ENCODE results near the gene RPL38.
A peak's percentile ranks its signal among the peaks of the same experiment; 100 is the strongest.

Gene RPL38

GRCh38 chr17:74226252-74226651 is 22.8 kb downstream of the RPL38 start:
- no peak overlapping the region for H3K4me2 ChIP-seq (ENCODE audit: low read length, poor library complexity, severe bottlenecking)
- H2BK15ac ChIP-seq (ENCODE audit: low read depth, poor library complexity, severe bottlenecking): no peak overlapping the region
- no peaks in the 10 kb centered on the region for H3K4me1 ChIP-seq (ENCODE audit: control insufficient read depth, insufficient read depth, low read depth, low read length)
- H3K9me3 ChIP-seq (ENCODE audit: control insufficient read depth, low read length): no peaks in the 10 kb centered on the region
- H4K8ac ChIP-seq (ENCODE audit: low read length): no peak overlapping the region
- no peak overlapping the region for H3K4me3 ChIP-seq (ENCODE audit: insufficient read depth in 1 of 2, low read depth in 1 of 2, low read length in 2 of 2)
- no peak for DNase-seq
- peaks cover 5 to 25% of the 10 kb centered on the region in 2 experiments for H3K27me3 ChIP-seq (ENCODE audit: control insufficient read depth in 1 of 2, insufficient read depth in 1 of 2, low read length in 2 of 2)
- no peak overlapping the region for H2AFZ ChIP-seq (ENCODE audit: low read depth, low read length)
- H2AK5ac ChIP-seq (ENCODE audit: low read length, severe bottlenecking): no peak overlapping the region
- H3K23ac ChIP-seq (ENCODE audit: low read length in 2 of 2): no peak overlapping the region
- H3K4ac ChIP-seq (ENCODE audit: low read depth in 1 of 2, low read length in 2 of 2): no peak overlapping the region
- H3K36me3 ChIP-seq (ENCODE audit: control insufficient read depth in 1 of 2, insufficient read depth in 2 of 2, low read depth in 1 of 2, low read length in 2 of 2): no peaks in the 10 kb centered on the region
- H3K14ac ChIP-seq (ENCODE audit: low read length in 2 of 2): no peak overlapping the region
- no peaks in the 10 kb centered on the region for H3K79me1 ChIP-seq (replicated peaks; ENCODE audit: low read length, poor library complexity, severe bottlenecking)
- H2BK5ac ChIP-seq (ENCODE audit: low read depth, low read length, poor library complexity, severe bottlenecking): no peak overlapping the region
- WGBS: 76% methylated on average over 6 of the region's 6 CpGs
- no peak overlapping the region for H3K9ac ChIP-seq (ENCODE audit: low read length)
- no peak overlapping the region for H4K91ac ChIP-seq (ENCODE audit: low read length)
- no peak overlapping the region for H3K27ac ChIP-seq (ENCODE audit: low read length, poor library complexity, severe bottlenecking)
- no peak overlapping the region for H3K18ac ChIP-seq (ENCODE audit: low read depth in 1 of 2, low read length in 2 of 2)
- no peak overlapping the region for H2BK120ac ChIP-seq (ENCODE audit: low read depth, low read length)
- no peak overlapping the region for H2BK12ac ChIP-seq (ENCODE audit: low read length in 2 of 2)

GRCh38 chr17:74227271-74228080 is 24.0 kb downstream of the RPL38 start:
- H2AFZ ChIP-seq (ENCODE audit: low read depth, low read length): no peak overlapping the region
- H3K9me3 ChIP-seq (ENCODE audit: control insufficient read depth, low read length): no peaks in the 10 kb centered on the region
- no peak overlapping the region for H3K23ac ChIP-seq (ENCODE audit: low read length in 2 of 2)
- no peaks in the 10 kb centered on the region for H3K4me1 ChIP-seq (ENCODE audit: control insufficient read depth, insufficient read depth, low read depth, low read length)
- H2AK5ac ChIP-seq (ENCODE audit: low read length, severe bottlenecking): no peak overlapping the region
- H2BK5ac ChIP-seq (ENCODE audit: low read depth, low read length, poor library complexity, severe bottlenecking): no peak overlapping the region
- H2BK120ac ChIP-seq (ENCODE audit: low read depth, low read length): no peak overlapping the region
- no peak overlapping the region for H3K4ac ChIP-seq (ENCODE audit: low read depth in 1 of 2, low read length in 2 of 2)
- WGBS: 85% methylated on average over 10 of the region's 10 CpGs
- no peak overlapping the region for H3K9ac ChIP-seq (ENCODE audit: low read length)
- H2BK15ac ChIP-seq (ENCODE audit: low read depth, poor library complexity, severe bottlenecking): no peak overlapping the region
- no peak overlapping the region for H3K27ac ChIP-seq (ENCODE audit: low read length, poor library complexity, severe bottlenecking)
- H3K4me2 ChIP-seq (ENCODE audit: low read length, poor library complexity, severe bottlenecking): no peak overlapping the region
- no peak for DNase-seq
- H3K27me3 ChIP-seq (ENCODE audit: control insufficient read depth in 1 of 2, insufficient read depth in 1 of 2, low read length in 2 of 2): peaks cover 5 to 22% of the 10 kb centered on the region in 2 experiments
- H3K18ac ChIP-seq (ENCODE audit: low read depth in 1 of 2, low read length in 2 of 2): no peak overlapping the region
- no peak overlapping the region for H4K8ac ChIP-seq (ENCODE audit: low read length)
- H2BK12ac ChIP-seq (ENCODE audit: low read length in 2 of 2): no peak overlapping the region
- H3K79me1 ChIP-seq (replicated peaks; ENCODE audit: low read length, poor library complexity, severe bottlenecking): no peaks in the 10 kb centered on the region
- H3K36me3 ChIP-seq (ENCODE audit: control insufficient read depth in 1 of 2, insufficient read depth in 2 of 2, low read depth in 1 of 2, low read length in 2 of 2): no peaks in the 10 kb centered on the region
- no peak overlapping the region for H4K91ac ChIP-seq (ENCODE audit: low read length)
- no peak overlapping the region for H3K14ac ChIP-seq (ENCODE audit: low read length in 2 of 2)
- H3K4me3 ChIP-seq (ENCODE audit: insufficient read depth in 1 of 2, low read depth in 1 of 2, low read length in 2 of 2): no peak overlapping the region

GRCh38 chr17:74228306-74228978 is 25.0 kb downstream of the RPL38 start:
- Histone ChIP-seq H2BK12ac (ENCODE audit: low read length in 2 of 2) (no peak overlapping the region), H3K4me1 (ENCODE audit: control insufficient read depth, insufficient read depth, low read depth, low read length) (no peaks in the 10 kb centered on the region), H2BK120ac (ENCODE audit: low read depth, low read length) (no peak overlapping the region), H3K4ac (ENCODE audit: low read depth in 1 of 2, low read length in 2 of 2) (no peak overlapping the region), H3K79me1 (replicated peaks; ENCODE audit: low read length, poor library complexity, severe bottlenecking) (no peaks in the 10 kb centered on the region), H2AFZ (ENCODE audit: low read depth, low read length) (no peak overlapping the region), H2BK15ac (ENCODE audit: low read depth, poor library complexity, severe bottlenecking) (no peak overlapping the region), H3K18ac (ENCODE audit: low read depth in 1 of 2, low read length in 2 of 2) (no peak overlapping the region), H2AK5ac (ENCODE audit: low read length, severe bottlenecking) (no peak overlapping the region), H4K91ac (ENCODE audit: low read length) (no peak overlapping the region), H3K9ac (ENCODE audit: low read length) (no peak overlapping the region), H3K14ac (ENCODE audit: low read length in 2 of 2) (peak overlapping the region in 1 of 2 experiments; percentile 12), H3K23ac (ENCODE audit: low read length in 2 of 2) (no peak overlapping the region), H3K9me3 (ENCODE audit: control insufficient read depth, low read length) (no peaks in the 10 kb centered on the region), H3K4me3 (ENCODE audit: insufficient read depth in 1 of 2, low read depth in 1 of 2, low read length in 2 of 2) (no peak overlapping the region), H3K27me3 (ENCODE audit: control insufficient read depth in 1 of 2, insufficient read depth in 1 of 2, low read length in 2 of 2) (peaks cover 5 to 23% of the 10 kb centered on the region in 2 experiments), H3K36me3 (ENCODE audit: control insufficient read depth in 1 of 2, insufficient read depth in 2 of 2, low read depth in 1 of 2, low read length in 2 of 2) (no peaks in the 10 kb centered on the region), H3K4me2 (ENCODE audit: low read length, poor library complexity, severe bottlenecking) (no peak overlapping the region), H3K27ac (ENCODE audit: low read length, poor library complexity, severe bottlenecking) (no peak overlapping the region), H2BK5ac (ENCODE audit: low read depth, low read length, poor library complexity, severe bottlenecking) (no peak overlapping the region), H4K8ac (ENCODE audit: low read length) (no peak overlapping the region)
- 86% methylated on average over 3 of the region's 5 CpGs for WGBS
- no peak for DNase-seq

GRCh38 chr17:74230896-74231295 is 27.4 kb downstream of the RPL38 start:
- peaks cover 11 to 28% of the 10 kb centered on the region in 2 experiments for H3K27me3 ChIP-seq (ENCODE audit: control insufficient read depth in 1 of 2, insufficient read depth in 1 of 2, low read length in 2 of 2)
- H3K79me1 ChIP-seq (replicated peaks; ENCODE audit: low read length, poor library complexity, severe bottlenecking): no peaks in the 10 kb centered on the region
- H3K9me3 ChIP-seq (ENCODE audit: control insufficient read depth, low read length): no peaks in the 10 kb centered on the region
- H2BK15ac ChIP-seq (ENCODE audit: low read depth, poor library complexity, severe bottlenecking): no peak overlapping the region
- no peak overlapping the region for H3K18ac ChIP-seq (ENCODE audit: low read depth in 1 of 2, low read length in 2 of 2)
- H3K36me3 ChIP-seq (ENCODE audit: control insufficient read depth in 1 of 2, insufficient read depth in 2 of 2, low read depth in 1 of 2, low read length in 2 of 2): no peaks in the 10 kb centered on the region
- H3K23ac ChIP-seq (ENCODE audit: low read length in 2 of 2): no peak overlapping the region
- H3K4me3 ChIP-seq (ENCODE audit: insufficient read depth in 1 of 2, low read depth in 1 of 2, low read length in 2 of 2): no peak overlapping the region
- H2BK12ac ChIP-seq (ENCODE audit: low read length in 2 of 2): no peak overlapping the region
- no peak overlapping the region for H4K91ac ChIP-seq (ENCODE audit: low read length)
- H3K27ac ChIP-seq (ENCODE audit: low read length, poor library complexity, severe bottlenecking): no peak overlapping the region
- no peak for DNase-seq
- H2BK120ac ChIP-seq (ENCODE audit: low read depth, low read length): no peak overlapping the region
- H3K9ac ChIP-seq (ENCODE audit: low read length): no peak overlapping the region
- no peak overlapping the region for H2AFZ ChIP-seq (ENCODE audit: low read depth, low read length)
- no peak overlapping the region for H2BK5ac ChIP-seq (ENCODE audit: low read depth, low read length, poor library complexity, severe bottlenecking)
- H3K4me1 ChIP-seq (ENCODE audit: control insufficient read depth, insufficient read depth, low read depth, low read length): no peaks in the 10 kb centered on the region
- H3K4ac ChIP-seq (ENCODE audit: low read depth in 1 of 2, low read length in 2 of 2): no peak overlapping the region
- no peak overlapping the region for H3K14ac ChIP-seq (ENCODE audit: low read length in 2 of 2)
- H3K4me2 ChIP-seq (ENCODE audit: low read length, poor library complexity, severe bottlenecking): no peak overlapping the region
- H2AK5ac ChIP-seq (ENCODE audit: low read length, severe bottlenecking): no peak overlapping the region
- no peak overlapping the region for H4K8ac ChIP-seq (ENCODE audit: low read length)
- 93% methylated on average over 16 of the region's 16 CpGs for WGBS
